Fibroblast of the aortic adventitia (primary cell): Measurements from ENCODE around the gene NPIPA5. TPM values are rescaled to one million over a fixed set of nuclear protein-coding genes. Genes with fewer than 3 reads are reported as not detected.
"Not testable (repeated sequence)": the region's sequence is repeated elsewhere in the genome, so short reads cannot be mapped to it uniquely, and the experiment has no call there.

Source experiments
- DNase-seq: peaks from one replicate; pipeline ENCODE4 v3.0.0-alpha.2; 2010; ENCODE audit warnings: low read depth
- H3K4me3 ChIP-seq: 2 replicates; pipeline ENCODE4 v1.5.1; 2011; ENCODE audit warnings: low read depth, mild to moderate bottlenecking, control low read depth, low read length, moderate library complexity
- total RNA-seq: library from RNA; depleted of rRNA; stranded (reverse); fragments of >200 nt; gene quantifications from 2 replicates; pipeline ENCODE4 v1.2.3, GENCODE V29; 2012; ENCODE audit warnings: low replicate concordance
- TF ChIP-seq, protein P1 (sequence below): IDR thresholded peaks from 2 replicates; pipeline ENCODE4 v1.5.1; 2011; ENCODE audit warnings: mild to moderate bottlenecking, low read length, control low read depth, inconsistent platforms; ENCODE audit not compliant: insufficient read depth

NPIPA5 gene
- total RNA-seq, 1 donor: 0.54 TPM

DNA sequence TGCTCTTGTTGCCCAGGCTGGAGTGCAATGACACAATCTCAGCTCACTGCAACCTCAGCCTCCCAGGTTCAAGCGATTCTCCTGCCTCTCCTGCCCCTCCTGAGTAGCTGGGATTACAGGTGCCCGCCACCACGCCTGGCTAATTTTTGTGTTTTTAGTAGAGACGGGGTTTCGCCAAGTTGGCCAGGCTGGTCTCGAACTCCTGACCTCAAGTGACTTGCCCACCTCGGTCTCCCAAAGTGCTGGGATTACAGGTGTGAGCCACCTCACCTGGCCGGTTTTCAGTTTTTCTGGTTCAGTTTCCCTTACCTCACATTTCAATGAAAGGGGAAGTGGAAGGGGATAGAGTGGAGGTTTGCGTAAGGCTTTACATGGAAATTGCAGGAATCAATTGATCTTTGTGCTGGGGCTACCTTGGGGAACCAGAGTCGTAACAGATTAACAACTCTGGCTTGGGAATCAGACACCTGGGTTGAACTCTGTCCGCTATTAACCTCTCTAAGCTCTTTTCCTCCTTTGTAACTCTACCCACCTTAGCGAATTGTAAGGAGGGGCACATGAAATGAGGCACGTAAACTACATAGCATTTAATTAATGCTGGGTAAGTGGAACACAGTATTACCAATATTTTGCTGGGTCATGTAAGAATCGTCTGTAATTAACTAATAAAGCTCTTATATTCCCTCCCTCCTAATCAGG is 20.7 kb upstream of the NPIPA5 start:
- no peak overlapping the region for H3K4me3 ChIP-seq
- DNase-seq: no peak
- TF ChIP-seq, protein P1, sequence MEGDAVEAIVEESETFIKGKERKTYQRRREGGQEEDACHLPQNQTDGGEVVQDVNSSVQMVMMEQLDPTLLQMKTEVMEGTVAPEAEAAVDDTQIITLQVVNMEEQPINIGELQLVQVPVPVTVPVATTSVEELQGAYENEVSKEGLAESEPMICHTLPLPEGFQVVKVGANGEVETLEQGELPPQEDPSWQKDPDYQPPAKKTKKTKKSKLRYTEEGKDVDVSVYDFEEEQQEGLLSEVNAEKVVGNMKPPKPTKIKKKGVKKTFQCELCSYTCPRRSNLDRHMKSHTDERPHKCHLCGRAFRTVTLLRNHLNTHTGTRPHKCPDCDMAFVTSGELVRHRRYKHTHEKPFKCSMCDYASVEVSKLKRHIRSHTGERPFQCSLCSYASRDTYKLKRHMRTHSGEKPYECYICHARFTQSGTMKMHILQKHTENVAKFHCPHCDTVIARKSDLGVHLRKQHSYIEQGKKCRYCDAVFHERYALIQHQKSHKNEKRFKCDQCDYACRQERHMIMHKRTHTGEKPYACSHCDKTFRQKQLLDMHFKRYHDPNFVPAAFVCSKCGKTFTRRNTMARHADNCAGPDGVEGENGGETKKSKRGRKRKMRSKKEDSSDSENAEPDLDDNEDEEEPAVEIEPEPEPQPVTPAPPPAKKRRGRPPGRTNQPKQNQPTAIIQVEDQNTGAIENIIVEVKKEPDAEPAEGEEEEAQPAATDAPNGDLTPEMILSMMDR: no peak

DNA sequence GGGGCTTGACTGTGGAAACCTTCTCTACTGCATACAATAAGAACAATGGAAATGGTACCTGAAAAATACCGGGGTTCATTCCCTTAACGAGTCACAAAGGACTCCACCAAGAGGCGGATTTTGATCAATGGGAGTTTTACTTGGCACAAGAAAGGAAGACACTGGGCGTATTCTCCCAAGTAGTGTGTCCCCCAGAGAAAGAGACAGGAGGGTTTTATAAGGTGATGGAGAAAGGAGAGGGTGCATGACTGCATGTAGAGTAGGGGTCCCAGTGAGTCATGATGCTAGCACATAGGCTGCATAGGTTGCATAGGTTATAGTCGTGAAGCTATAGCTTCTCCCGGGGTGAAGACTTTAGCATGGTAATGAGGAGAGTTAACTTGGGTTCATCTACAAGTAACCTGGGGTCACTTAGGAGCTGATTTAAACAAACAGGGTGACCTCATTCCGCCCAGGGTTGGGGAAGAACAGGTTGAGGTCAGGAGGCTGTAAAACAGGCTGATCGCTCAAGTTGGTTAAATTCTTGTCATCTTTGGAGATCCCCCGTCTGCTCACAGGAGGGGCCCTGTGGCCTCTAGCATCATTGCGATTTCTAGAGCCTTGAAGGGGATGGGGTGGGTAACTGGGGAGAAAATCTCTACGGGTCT is 19.0 kb upstream of the NPIPA5 start:
- TF ChIP-seq, protein P1: no peak
- DNase-seq: no peak
- no peak overlapping the region for H3K4me3 ChIP-seq

DNA sequence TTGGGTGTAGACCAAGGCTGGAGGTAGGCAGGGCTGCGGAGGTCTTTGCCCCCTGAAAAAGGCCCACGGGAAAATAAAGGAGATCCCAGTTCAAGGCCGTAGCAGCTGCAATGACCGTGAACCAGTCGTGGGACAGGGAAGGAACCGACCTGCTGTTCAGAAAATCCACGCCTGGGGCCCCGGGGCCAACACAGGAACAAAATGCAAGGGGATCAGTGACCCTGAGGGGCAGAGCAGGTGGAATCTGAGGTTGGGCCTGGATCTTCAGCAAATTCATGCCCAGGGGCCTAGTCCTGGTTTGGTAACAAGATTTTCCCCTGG is 18.4 kb upstream of the NPIPA5 start:
- DNase-seq, H3K4me3 ChIP-seq: not testable (repeated sequence)

DNA sequence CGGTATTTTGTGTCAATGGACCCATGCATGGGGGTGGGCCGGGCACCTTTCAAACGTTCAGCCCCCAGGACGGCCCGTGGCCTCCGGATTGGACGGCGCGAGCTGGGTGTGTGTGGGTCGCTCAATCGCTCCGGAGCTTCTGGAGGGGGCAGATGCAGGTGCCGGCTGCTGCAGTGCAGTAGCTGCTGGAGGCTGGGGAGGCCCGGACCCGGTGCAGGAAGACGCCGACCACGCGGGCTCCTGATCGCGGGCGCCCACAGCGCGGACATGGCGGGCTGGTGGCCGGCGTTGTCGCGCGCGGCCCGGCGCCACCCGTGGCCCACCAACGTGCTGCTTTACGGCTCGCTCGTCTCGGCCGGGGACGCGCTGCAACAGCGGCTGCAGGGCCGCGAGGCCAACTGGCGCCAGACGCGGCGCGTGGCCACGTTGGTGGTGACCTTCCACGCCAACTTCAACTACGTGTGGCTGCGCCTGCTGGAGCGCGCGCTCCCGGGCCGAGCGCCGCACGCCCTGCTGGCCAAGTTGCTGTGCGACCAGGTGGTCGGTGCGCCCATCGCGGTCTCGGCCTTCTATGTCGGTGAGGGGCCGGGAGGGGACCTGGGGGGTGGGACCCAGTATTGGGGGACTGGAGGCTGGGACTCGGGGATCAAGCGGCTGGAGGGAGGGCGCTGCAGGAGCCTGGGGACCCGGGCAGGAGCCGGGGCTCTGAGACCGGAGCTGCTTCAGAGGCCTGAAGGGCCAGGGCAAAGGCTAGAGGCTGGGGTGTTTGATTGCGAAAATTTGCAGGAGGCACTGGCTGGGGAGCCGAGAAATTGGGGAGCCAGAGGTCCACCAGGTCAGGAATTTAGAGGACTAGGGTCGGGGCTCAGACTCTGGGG is 17.8 kb upstream of the NPIPA5 start, which contains the start of gene MPV17L:
Gene MPV17L (plus strand): TSS at position 124 of the 878 bp plus-strand sequence. CDS start 144 bp downstream, at position 268.
- DNase-seq: not testable (repeated sequence)
- peak within 1 kb of the TSS; percentile 48 for H3K4me3 ChIP-seq

DNA sequence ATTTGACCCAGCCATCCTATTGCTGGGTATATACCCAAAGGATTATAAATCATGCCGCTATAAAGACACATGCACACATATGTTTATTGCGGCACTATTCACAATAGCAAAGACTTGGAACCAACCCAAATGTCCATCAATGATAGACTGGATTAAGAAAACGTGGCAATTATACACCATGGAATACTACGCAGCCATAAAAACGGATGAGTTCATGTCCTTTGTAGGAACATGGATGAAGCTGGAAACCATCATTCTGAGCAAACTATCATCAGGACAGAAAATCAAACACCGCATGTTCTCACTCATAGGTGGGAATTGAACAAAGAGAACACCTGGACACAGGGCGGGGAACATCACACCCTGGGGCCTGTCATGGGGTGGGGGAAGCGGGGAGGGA is 14.9 kb upstream of the NPIPA5 start:
- not testable (repeated sequence) for H3K4me3 ChIP-seq, DNase-seq

DNA sequence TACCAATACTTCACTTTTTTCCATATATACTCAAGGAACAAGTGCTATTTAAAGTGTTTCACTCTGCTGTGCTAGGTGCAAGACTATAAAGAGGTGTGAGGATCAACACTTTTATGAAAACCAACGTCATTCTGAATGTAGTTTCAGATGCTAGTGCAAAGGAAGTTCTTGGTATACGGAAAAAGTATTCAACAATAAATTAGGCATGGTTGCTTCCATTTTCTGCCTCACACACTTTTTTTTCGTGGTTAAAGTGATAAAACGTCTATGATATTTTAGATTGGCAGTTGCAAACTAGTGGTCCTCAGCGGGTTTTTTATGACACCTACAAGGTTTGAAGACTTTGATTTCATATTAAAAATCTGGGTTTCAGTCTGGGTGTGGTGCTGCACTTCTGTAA is 11.8 kb upstream of the NPIPA5 start:
- DNase-seq, H3K4me3 ChIP-seq: not testable (repeated sequence)

DNA sequence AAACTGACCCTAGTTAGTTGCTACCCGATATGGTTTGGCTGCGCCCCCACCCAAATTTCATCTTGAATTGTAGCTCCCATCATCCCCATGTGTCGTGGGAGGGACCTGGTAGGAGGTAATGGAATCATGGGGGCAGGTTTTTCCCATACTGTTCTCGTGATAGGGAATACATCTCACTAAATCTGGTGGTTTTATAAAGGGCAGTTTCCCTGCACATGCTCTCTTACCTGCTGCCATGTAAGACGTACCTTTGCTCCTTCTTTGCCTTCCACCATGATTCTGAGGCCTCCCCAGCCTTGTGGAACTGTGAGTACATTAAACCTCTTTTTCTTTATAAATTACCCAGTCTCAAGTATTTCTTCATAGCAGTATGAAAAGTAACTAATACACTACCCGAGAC is 10.0 kb upstream of the NPIPA5 start:
- DNase-seq: not testable (repeated sequence)

DNA sequence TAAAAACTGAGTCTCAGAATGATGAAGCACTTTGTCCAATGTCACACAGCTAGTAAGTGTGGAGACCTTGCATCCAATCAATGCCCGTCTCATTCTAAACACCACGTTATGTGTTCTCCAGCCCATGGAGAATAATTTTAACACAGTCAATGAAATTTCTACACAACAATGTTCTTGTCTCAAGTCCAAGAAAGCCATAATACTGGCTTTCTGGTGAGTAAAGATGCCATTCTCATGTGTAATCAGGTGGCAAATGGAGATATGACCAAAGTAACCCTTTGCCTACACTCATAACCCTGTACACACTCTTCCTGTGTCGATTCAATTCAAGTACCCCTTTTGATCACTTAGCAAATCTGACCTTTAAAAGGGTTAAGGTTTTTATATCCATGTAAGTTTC is 4.7 kb upstream of the NPIPA5 start:
- not testable (repeated sequence) for H3K4me3 ChIP-seq
- DNase-seq: peak; percentile 22

More for the DNA sequence above, 10.0 kb upstream of the NPIPA5 start:
- H3K4me3 ChIP-seq: not testable (repeated sequence)

DNA sequence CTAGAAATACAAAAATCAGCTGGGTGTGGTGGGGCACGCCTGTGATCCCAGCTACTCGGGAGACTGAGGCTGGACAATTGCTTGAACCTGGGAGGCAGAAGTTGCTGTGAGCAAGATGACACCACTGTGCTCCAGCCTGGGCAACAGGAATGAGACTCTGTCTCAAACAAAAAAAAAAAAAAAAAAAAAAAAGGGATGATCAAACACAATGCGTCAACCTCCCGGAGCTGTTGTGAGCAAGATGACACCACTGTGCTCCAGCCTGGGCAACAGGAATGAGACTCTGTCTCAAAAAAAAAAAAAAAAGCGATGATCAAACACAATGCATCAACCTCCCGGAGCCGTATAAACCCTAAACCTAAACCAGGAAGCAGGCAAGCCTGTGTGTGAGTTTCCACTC is 20.6 kb downstream of the NPIPA5 start:
- not testable (repeated sequence) for DNase-seq, H3K4me3 ChIP-seq

DNA sequence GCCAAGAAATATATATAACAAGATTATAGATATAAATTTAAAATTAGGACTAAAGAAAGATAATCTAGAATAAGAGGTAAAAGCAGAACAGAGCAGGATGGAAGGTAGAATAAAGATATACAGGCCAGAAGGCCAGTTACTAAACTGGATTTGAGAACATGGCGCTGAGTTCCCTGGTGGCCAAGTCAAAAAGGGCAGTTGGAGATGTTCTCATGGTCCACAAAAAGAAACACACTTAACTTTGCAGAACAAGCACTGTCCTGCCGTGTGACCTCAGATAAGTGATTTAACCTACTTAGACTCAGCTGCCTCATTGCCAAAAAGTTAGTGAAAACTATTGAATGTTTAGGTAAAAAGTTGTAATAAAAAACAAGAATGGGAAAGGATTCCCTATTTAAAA is 23.2 kb downstream of the NPIPA5 start:
- not testable (repeated sequence) for DNase-seq, H3K4me3 ChIP-seq

DNA sequence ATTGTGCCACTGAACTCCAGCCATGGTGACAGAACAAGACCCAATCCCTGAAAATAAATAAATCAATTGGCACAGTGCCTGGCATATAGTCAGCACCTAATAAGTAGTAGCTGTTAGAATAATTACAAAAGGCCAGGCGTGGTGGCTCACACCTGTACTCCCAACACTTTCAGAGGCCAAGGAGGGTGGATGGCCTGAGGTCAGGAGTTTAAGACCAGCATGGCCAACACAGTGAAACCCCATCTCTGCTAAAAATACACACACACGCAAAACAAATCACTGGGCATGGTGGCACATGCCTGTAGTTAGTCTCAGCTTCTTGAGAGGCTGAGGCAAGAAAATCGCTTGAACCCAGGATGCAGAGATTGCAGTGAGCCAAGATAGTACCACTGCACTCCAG is 25.2 kb downstream of the NPIPA5 start:
- not testable (repeated sequence) for DNase-seq, H3K4me3 ChIP-seq

DNA sequence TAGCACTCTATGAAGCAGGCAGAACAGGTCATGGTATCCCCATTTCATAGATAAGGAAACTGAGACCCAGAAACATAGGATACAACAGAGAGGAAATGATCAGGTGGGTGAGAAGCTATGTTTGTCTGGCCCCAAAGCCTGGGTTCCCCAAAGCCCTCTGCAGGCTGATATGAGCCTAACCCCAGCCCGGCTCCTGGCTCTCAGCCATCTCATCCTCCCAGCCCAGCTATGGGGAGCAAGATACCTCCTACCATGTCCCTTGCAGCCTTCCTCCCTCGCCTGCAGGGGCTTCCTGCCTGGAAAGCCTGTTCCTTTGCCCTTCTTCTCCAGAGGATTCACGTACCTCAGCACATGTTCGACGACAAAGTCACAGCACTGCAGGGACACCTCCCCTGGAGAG is 26.3 kb downstream of the NPIPA5 start:
- not testable (repeated sequence) for DNase-seq, H3K4me3 ChIP-seq

DNA sequence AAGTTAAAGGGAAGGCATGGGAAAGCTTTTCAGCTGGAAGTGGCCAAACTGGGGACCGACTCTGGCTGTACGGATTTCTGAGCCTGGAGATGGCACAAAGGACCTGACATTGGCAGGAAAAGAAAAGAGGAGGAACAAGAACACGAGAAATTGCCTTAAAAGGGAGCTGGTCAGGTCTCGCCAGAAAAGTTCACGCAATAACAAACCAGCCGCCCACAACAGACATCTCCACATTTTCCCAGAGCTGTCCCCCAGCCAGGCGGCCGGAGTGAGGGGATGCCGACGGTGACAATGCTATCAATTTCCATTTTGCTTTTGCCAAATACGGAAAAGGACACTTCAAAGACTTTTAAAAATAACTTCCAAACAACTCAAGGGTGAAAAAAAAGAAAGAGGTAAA is 26.8 kb downstream of the NPIPA5 start:
- DNase-seq: not testable (repeated sequence)

DNA sequence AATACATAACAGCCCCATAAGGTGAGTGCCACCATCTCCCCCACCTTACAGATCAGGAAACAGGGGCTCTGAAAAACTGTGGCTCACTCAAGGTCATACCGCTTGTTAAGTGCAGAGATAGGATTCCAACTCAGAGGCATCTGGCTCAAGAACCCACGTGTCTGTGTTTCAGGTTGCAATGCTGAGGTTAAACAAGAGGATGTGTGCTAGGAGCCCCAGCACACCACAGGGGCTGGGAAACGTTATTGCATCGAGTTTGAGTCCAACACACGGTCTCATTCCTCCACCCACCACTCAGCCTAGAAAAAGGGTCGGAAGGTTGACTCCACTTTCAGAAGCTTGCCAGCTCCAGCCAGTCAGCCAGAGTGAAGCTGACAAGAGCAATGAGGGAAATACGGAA is 29.4 kb downstream of the NPIPA5 start:
- DNase-seq, H3K4me3 ChIP-seq: not testable (repeated sequence)

More for the DNA sequence above, 26.8 kb downstream of the NPIPA5 start:
- not testable (repeated sequence) for H3K4me3 ChIP-seq

DNA sequence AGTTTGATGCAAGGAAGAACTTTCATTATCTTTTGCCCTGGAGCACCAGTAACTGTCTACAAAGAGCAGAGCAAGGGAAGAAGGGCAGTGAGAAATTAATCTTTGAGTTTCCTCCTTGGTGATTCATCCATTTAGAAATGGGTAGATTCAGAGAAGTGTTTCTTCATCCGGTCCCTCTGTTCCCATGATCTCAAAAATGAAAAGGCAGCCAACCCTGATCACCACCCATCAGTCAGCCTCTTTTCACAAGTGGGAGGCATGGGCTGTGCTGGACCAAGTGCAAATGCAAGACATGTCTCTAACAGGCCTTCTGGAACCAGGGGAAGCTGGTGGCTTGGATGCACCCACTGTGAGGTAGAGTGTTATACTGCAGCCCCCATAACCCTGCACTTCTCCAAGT is 35.8 kb downstream of the NPIPA5 start:
- not testable (repeated sequence) for H3K4me3 ChIP-seq, DNase-seq

DNA sequence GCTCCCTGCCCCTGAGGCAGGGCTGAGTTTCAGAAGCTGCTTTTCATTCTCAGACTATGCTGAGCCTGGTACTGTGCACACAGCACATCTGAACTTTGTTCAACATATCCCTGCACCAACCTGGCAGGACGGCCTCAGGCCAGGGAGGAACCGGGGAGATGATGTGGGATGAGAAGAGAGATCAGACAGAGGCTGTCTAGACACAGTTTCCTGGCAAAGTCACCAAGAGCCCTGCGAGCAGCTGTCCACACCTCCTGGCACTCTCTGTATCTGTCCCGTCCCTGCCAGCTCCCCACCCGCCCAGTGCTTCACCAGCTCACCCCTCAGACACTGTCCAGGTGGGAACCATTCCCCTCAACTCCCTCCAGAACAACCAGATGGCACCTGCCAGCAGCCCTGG is 39.1 kb downstream of the NPIPA5 start:
- DNase-seq, H3K4me3 ChIP-seq: not testable (repeated sequence)
